Erythroblast (primary cell): ENCODE results near the gene FAM168B.

Experiments
- GATA1 ChIP-seq: IDR thresholded peaks from 2 replicates; pipeline ENCODE4 v1.6.1; 2011; ENCODE audit warnings: low read depth, mild to moderate bottlenecking, control low read depth, low read length, moderate library complexity
- POLR2A ChIP-seq: IDR thresholded peaks from 2 replicates; pipeline ENCODE4 v1.6.1; 2011; ENCODE audit warnings: mild to moderate bottlenecking, low read length

GRCh38 chr2:131039535-131039907 lies 53.7 kb downstream of the FAM168B start:
- TF ChIP-seq POLR2A (no peak), GATA1 (no peak)
